ENCODE results near the gene CYFIP1. TPM values are rescaled to one million over a fixed set of nuclear protein-coding genes. Genes with fewer than 3 reads are reported as not detected.

The CYFIP1 gene
- total and polyA plus RNA-seq, 10 of the 15 experiments (the other 5 are each of a cell fraction or from before 2014, with no cell fraction given): 3.5 to 46.2 (median 28.3) TPM

GRCh38 chr15:22939051-22939450 is 41.1 kb downstream of the CYFIP1 start (continued):
- TF ChIP-seq SUPT20H (IDR thresholded peaks at IDR 0.05; ENCODE audit: borderline replicate concordance, control insufficient read depth, low read depth, low read length) (no peak), POU2F2 (IDR thresholded peaks at IDR 0.05; ENCODE audit: borderline replicate concordance, low read depth, low read length) (no peak), CREM (IDR thresholded peaks at IDR 0.05; ENCODE audit: low read depth) (no peak), SMAD5 (IDR thresholded peaks at IDR 0.05; ENCODE audit: low read depth) (no peak)

- peaks cover 17% of the 10 kb centered on the region for H3K4me1 ChIP-seq (ENCODE audit: control insufficient read depth, insufficient read depth, low read length)
- TF ChIP-seq SPI1 (IDR thresholded peaks at IDR 0.05; ENCODE audit: borderline replicate concordance, insufficient read depth, low read depth, low read length): peak; percentile 93
- peak; percentile 28; the same call in 1 of the 2 replicates for TF ChIP-seq IRF4 (IDR thresholded peaks at IDR 0.05; ENCODE audit: low read depth, low read length)
- TF ChIP-seq RUNX3 (IDR thresholded peaks at IDR 0.05; ENCODE audit: low read length): peak; percentile 25; the same call in 1 of the 2 replicates
- TF ChIP-seq CREB1 (IDR thresholded peaks at IDR 0.05; ENCODE audit: low read depth): no peak
- peak; percentile 85 to 88 for TF ChIP-seq BHLHE40 (IDR thresholded peaks at IDR 0.05; ENCODE audit: borderline replicate concordance in 1 of 2, low read depth in 2 of 2, low read length in 1 of 2)
- no peak for TF ChIP-seq ZNF274 (IDR thresholded peaks at IDR 0.05; ENCODE audit: insufficient read depth, insufficient read length)
- TF ChIP-seq SIX5 (IDR thresholded peaks at IDR 0.05; ENCODE audit: low read depth, low read length, severe bottlenecking): no peak
- 0 out of 2 replicates have a peak, but pooled peaks have one; percentile 45 for TF ChIP-seq MXI1 (IDR thresholded peaks at IDR 0.05; ENCODE audit: low read depth, low read length)
- no peak for TF ChIP-seq WRNIP1 (IDR thresholded peaks at IDR 0.05; ENCODE audit: borderline replicate concordance, low read depth, low read length)
- peak; percentile 21 to 34; a peak in 2 of 4 replicates for TF ChIP-seq IKZF2 (IDR thresholded peaks at IDR 0.05)
- 0 out of 2 replicates have a peak, but pooled peaks have one; percentile 14 for TF ChIP-seq EED (IDR thresholded peaks at IDR 0.05; ENCODE audit: low read depth)
- TF ChIP-seq ATF2 (IDR thresholded peaks at IDR 0.05; ENCODE audit: low read length): peak; percentile 29; the same call in 1 of the 2 replicates
- TF ChIP-seq STAT1 (conservative IDR thresholded peaks at IDR 0.05): no peak
- peak; percentile 68 for TF ChIP-seq MEF2B (IDR thresholded peaks at IDR 0.05; ENCODE audit: partially characterized antibody, poor library complexity, severe bottlenecking)
- no peak for TF ChIP-seq HCFC1 (IDR thresholded peaks at IDR 0.05; ENCODE audit: low read length)
- 0 out of 2 replicates have a peak, but pooled peaks have one; percentile 12 for TF ChIP-seq MEF2A (IDR thresholded peaks at IDR 0.05; ENCODE audit: insufficient read depth, low read depth, low read length)
Observed at GRCh38 chr15:22936577-22937472, 43.3 kb downstream of the CYFIP1 start.

More at GRCh38 chr15:22936577-22937472, 43.3 kb downstream of the CYFIP1 start:
- DNase-seq (ENCODE audit: low read depth, low spot score) (peak; percentile 44), ATAC-seq (peak; percentile 97), FAIRE-seq (no peak)
- no peaks in the 10 kb centered on the region for H3K79me2 ChIP-seq (ENCODE audit: control insufficient read depth, insufficient read depth, low read length)
- ChIA-PET CTCF (interaction anchor here (1.0 to 1.1 kb wide), 2 partner anchors 23 to 25 kb away, joined by 3 to 4 read pairs; no protein-coding TSS in a partner anchor), POLR2A (interaction anchor here (0.6 kb wide), 1 partner anchor 79 kb away, joined by 5 read pairs; no protein-coding TSS in a partner anchor), RAD21 (ENCODE audit: unreplicated experiment) (interaction anchor here (1.0 kb wide), 1 partner anchor 102 kb away, joined by 3 read pairs; the partner anchor contains the start of gene TUBGCP5), SMC1A (ENCODE audit: uncharacterized antibody, unreplicated experiment) (interaction anchor here (0.8 kb wide), 1 partner anchor 24 kb away, joined by 4 read pairs; no protein-coding TSS in a partner anchor)
- BruUV-seq (replicated peaks): no TSS peak
- in situ Hi-C loops (cut with MboI) (no loop called here), intact Hi-C loops (cut with micrococcal nuclease; ENCODE audit: unreplicated experiment) (loop anchor here (5.0 kb wide), 1 partner anchor 40 kb away; no protein-coding TSS in a partner anchor)
- H3K4me3 ChIP-seq: peak overlapping the region; percentile 35; the same call in 1 of the 2 replicates
- no peaks in the 10 kb centered on the region for H3K9me3 ChIP-seq (replicated peaks; ENCODE audit: control insufficient read depth, insufficient read depth, low read length)
- H2AFZ ChIP-seq (ENCODE audit: control insufficient read depth, low read depth, low read length): peak overlapping the region; percentile 22
- peak overlapping the region; percentile 36 for H3K4me2 ChIP-seq (ENCODE audit: control insufficient read depth, insufficient read depth)
- H3K27me3 ChIP-seq (replicated peaks in 1 of 2; ENCODE audit: control insufficient read depth in 2 of 2, insufficient read depth in 2 of 2, low read length in 1 of 2): no peaks in the 10 kb centered on the region
- peak overlapping the region; percentile 47 for H3K27ac ChIP-seq (ENCODE audit: control insufficient read depth, insufficient read depth)
- WGBS (ENCODE audit: insufficient coverage, insufficient replicate concordance, low lambda C conversion rate, missing lambda C conversion rate): 37% methylated on average over 23 of the region's 23 CpGs
- H3K9ac ChIP-seq (ENCODE audit: control insufficient read depth, insufficient read depth, low read length): no peak overlapping the region
- no peaks in the 10 kb centered on the region for H4K20me1 ChIP-seq (ENCODE audit: control insufficient read depth, insufficient read depth)
- H3K36me3 ChIP-seq (ENCODE audit: control insufficient read depth in 2 of 2, insufficient read depth in 2 of 2, low read length in 1 of 2): peaks cover 5 to 7% of the 10 kb centered on the region in 2 experiments

All from GM12878 (cell line).